ENCODE results near the gene MAP3K3.

Gene MAP3K3

GRCh38 chr17:63659850-63660249 lies 37.6 kb downstream of the MAP3K3 start:
- H3K4me3 ChIP-seq, result no peak overlapping the region
- TF ChIP-seq CTCF (IDR thresholded peaks at IDR 0.05), result no peak
- no peak overlapping the region for H3K27ac ChIP-seq
- no peak for DNase-seq (ENCODE audit: low spot score)

GRCh38 chr17:63665527-63666214 lies 43.5 kb downstream of the MAP3K3 start:
- TF ChIP-seq CTCF (IDR thresholded peaks at IDR 0.05), result no peak
- DNase-seq (ENCODE audit: low spot score), result no peak
- Histone ChIP-seq H3K4me3 (no peak overlapping the region), H3K27ac (peak overlapping the region in 1 of 2 donors; percentile 47)

- no peak for DNase-seq (ENCODE audit: low spot score)
- H3K4me3 ChIP-seq, result no peak overlapping the region
- no peak overlapping the region for H3K27ac ChIP-seq
- no peak for TF ChIP-seq CTCF (IDR thresholded peaks at IDR 0.05)
Observed at GRCh38 chr17:63672856-63673255, 50.6 kb downstream of the MAP3K3 start.

GRCh38 chr17:63675231-63675606 lies 53.0 kb downstream of the MAP3K3 start:
- H3K27ac ChIP-seq, result peak overlapping the region; percentile 72 to 87
- H3K4me3 ChIP-seq, result peak overlapping the region; percentile 54
- no peak for DNase-seq (ENCODE audit: low spot score)

GRCh38 chr17:63675607-63676546 lies 53.7 kb downstream of the MAP3K3 start:
- TF ChIP-seq CTCF (IDR thresholded peaks at IDR 0.05), result no peak
- H3K4me3 ChIP-seq, result peak overlapping the region; percentile 54
- peak overlapping the region; percentile 72 to 87 for H3K27ac ChIP-seq
- peak; percentile 84 for DNase-seq (ENCODE audit: low spot score)

More at GRCh38 chr17:63675231-63675606, 53.0 kb downstream of the MAP3K3 start:
- TF ChIP-seq CTCF (IDR thresholded peaks at IDR 0.05), result no peak

GRCh38 chr17:63676584-63676983 lies 54.4 kb downstream of the MAP3K3 start:
- no peak overlapping the region for H3K4me3 ChIP-seq
- DNase-seq (ENCODE audit: low spot score), result no peak
- H3K27ac ChIP-seq, result peak overlapping the region; percentile 72 to 87
- TF ChIP-seq CTCF (IDR thresholded peaks at IDR 0.05), result no peak
